GM18517 (cell line): ENCODE data around the gene CCDC93.
"Not testable (repeated sequence)": the region's sequence is repeated elsewhere in the genome, so short reads cannot be mapped to it uniquely, and the experiment has no call there.

Source experiments
- ATAC-seq: cut with Tn5 transposase; IDR thresholded peaks from one replicate; pipeline ENCODE4 v1.9.1; 2021; ENCODE audit warnings: mild to moderate bottlenecking, moderate library complexity; ENCODE audit not compliant: unreplicated experiment

CCDC93 gene

GRCh38 chr2:117923471-117923870, 90.4 kb downstream of the CCDC93 start:
- ATAC-seq = not testable (repeated sequence)

- no peak for ATAC-seq
Measured at GRCh38 chr2:117921520-117921919, 92.3 kb downstream of the CCDC93 start.

- no peak for ATAC-seq
Measured at GRCh38 chr2:117918608-117919007, 95.3 kb downstream of the CCDC93 start.

- ATAC-seq = no peak
Measured at GRCh38 chr2:117917223-117917917, 96.5 kb downstream of the CCDC93 start.

GRCh38 chr2:117902933-117903332, 110.9 kb downstream of the CCDC93 start:
- ATAC-seq = no peak

- no peak for ATAC-seq
Measured at GRCh38 chr2:117888897-117889296, 125.0 kb downstream of the CCDC93 start.

GRCh38 chr2:117885308-117885707, 128.6 kb downstream of the CCDC93 start:
- ATAC-seq = no peak

- ATAC-seq = no peak
Measured at GRCh38 chr2:117879003-117879402, 134.9 kb downstream of the CCDC93 start.

- no peak for ATAC-seq
Measured at GRCh38 chr2:117875786-117876185, 138.1 kb downstream of the CCDC93 start.
